GM12873 (cell line): Measurements from ENCODE around the gene REELD1.

ENCODE experiments used
- CTCF ChIP-seq: IDR thresholded peaks from 2 replicates; pipeline ENCODE4 v1.5.1; 2012; ENCODE audit warnings: low read depth, mild to moderate bottlenecking, moderate library complexity, low read length, control low read depth; ENCODE audit not compliant: insufficient read depth; ENCODE audit errors: missing control alignments

REELD1 gene

GRCh38 chr4:146194212-146194611 is 20.1 kb upstream of the REELD1 start:
- no peak for TF ChIP-seq CTCF

GRCh38 chr4:146202665-146203064 is 11.7 kb upstream of the REELD1 start:
- TF ChIP-seq CTCF, result no peak

- no peak for TF ChIP-seq CTCF
These were observed 6.9 kb upstream of the REELD1 start for GRCh38 chr4:146207410-146207809.

- no peak for TF ChIP-seq CTCF
These were observed 3.4 kb upstream of the REELD1 start for GRCh38 chr4:146210890-146211289.

GRCh38 chr4:146211440-146211839 is 2.9 kb upstream of the REELD1 start:
- no peak for TF ChIP-seq CTCF

- TF ChIP-seq CTCF, result no peak
These were observed 1.6 kb upstream of the REELD1 start for GRCh38 chr4:146212781-146213180.

- no peak for TF ChIP-seq CTCF
These were observed 8.0 kb downstream of the REELD1 start for GRCh38 chr4:146222313-146222712.
